H1 (cell line): ENCODE measurements around the gene DGKI. TPM values are rescaled to one million over a fixed set of nuclear protein-coding genes. Genes with fewer than 3 reads are reported as not detected.

Source experiments
- CTCF ChIA-PET: fragments of 300-600 bp; sonication (Branson Sonifier 250); formaldehyde crosslinking; loops from one replicate; lab custom pipeline; 2021; ENCODE audit not compliant: partially characterized antibody; lab: Charles Lee
- POLR2A ChIA-PET: fragments of 300-600 bp; sonication (Branson Sonifier 250); formaldehyde crosslinking; loops from one replicate; lab custom pipeline; 2021; ENCODE audit warnings: inconsistent platforms; ENCODE audit not compliant: partially characterized antibody; lab: Charles Lee
- DNase-seq, 2 experiments: peaks; one replicate each; pipeline versions ENCODE4 v3.0.0 to v3.0.0-alpha.2; 2010 to 2022; ENCODE audit warnings: low spot score in 2 of 2, low read depth in 1 of 2, mixed read lengths in 1 of 2
- FAIRE-seq: peaks from 2 replicates; lab custom pipeline; 2011; peaks lifted over from hg19 to GRCh38; lab: Jason Lieb, UNC
- H2AFZ ChIP-seq: 2 replicates; pipeline ENCODE4 v1.8.1; 2012; ENCODE audit warnings: low read length, inconsistent platforms
- H2AK5ac ChIP-seq: 2 replicates; pipeline ENCODE4 v1.6.1; 2013; ENCODE audit warnings: low read depth, low read length
- H2BK120ac ChIP-seq: replicated peaks from 2 replicates; pipeline ENCODE3; 2013; ENCODE audit warnings: low read depth, low read length, inconsistent platforms
- H2BK12ac ChIP-seq: 2 replicates; pipeline ENCODE4 v1.6.1; 2013; ENCODE audit warnings: low read depth, low read length
- H2BK15ac ChIP-seq: 2 replicates; pipeline ENCODE4 v1.6.1; 2013; ENCODE audit warnings: low read length
- H2BK20ac ChIP-seq: 2 replicates; pipeline ENCODE4 v1.6.1; 2013; ENCODE audit warnings: low read length
- H2BK5ac ChIP-seq: 2 replicates; pipeline ENCODE4 v1.6.1; 2013; ENCODE audit warnings: low read depth, low read length
- H3K14ac ChIP-seq: 2 replicates; pipeline ENCODE4 v1.6.1; 2013; ENCODE audit warnings: inconsistent platforms; ENCODE audit not compliant: insufficient read length
- H3K18ac ChIP-seq: 2 replicates; pipeline ENCODE4 v1.6.1; 2013; ENCODE audit warnings: low read length; ENCODE audit errors: extremely low read depth
- H3K23ac ChIP-seq: 2 replicates; pipeline ENCODE4 v1.6.1; 2013; ENCODE audit warnings: inconsistent platforms; ENCODE audit not compliant: insufficient read length
- H3K23me2 ChIP-seq: 2 replicates; pipeline ENCODE4 v1.6.1; 2013; ENCODE audit warnings: low read depth, low read length
- H3K27ac ChIP-seq: 2 replicates; pipeline ENCODE4 v1.6.1; 2011; ENCODE audit warnings: low read depth, low read length, inconsistent platforms
- H3K27me3 ChIP-seq, 4 experiments: replicated peaks in 1 of 4; 1 replicate in 1 of 4; 2 replicates in 3 of 4; pipeline versions ENCODE4 v1.6.1 to v1.8.1; 2011 to 2013; ENCODE audit warnings: low read length in 3 of 4, mild to moderate bottlenecking in 3 of 4, inconsistent platforms in 2 of 4, mixed read lengths in 2 of 4, moderate library complexity in 1 of 4; ENCODE audit not compliant: control insufficient read depth in 3 of 4, insufficient read depth in 3 of 4; ENCODE audit errors: extremely low read depth in 1 of 4
- H3K36me3 ChIP-seq, 4 experiments: 2 replicates each; pipeline versions ENCODE4 v1.6.1 to v1.8.1; 2011 to 2013; ENCODE audit warnings: mild to moderate bottlenecking in 4 of 4, low read length in 3 of 4, moderate library complexity in 2 of 4, control low read depth in 1 of 4, inconsistent platforms in 1 of 4; ENCODE audit not compliant: insufficient read depth in 4 of 4, control insufficient read depth in 2 of 4
- H3K4ac ChIP-seq: replicated peaks from 2 replicates; pipeline ENCODE3; 2013; ENCODE audit warnings: low read length, low read depth, mixed read lengths, inconsistent platforms; ENCODE audit not compliant: insufficient read length
- H3K4me1 ChIP-seq, 4 experiments: replicated peaks in 1 of 4; 1 replicate in 1 of 4; 2 replicates in 3 of 4; pipeline versions ENCODE4 v1.6.1 to v1.8.1; 2011 to 2013; ENCODE audit warnings: low read length in 3 of 4, inconsistent platforms in 2 of 4, mixed read lengths in 1 of 4; ENCODE audit not compliant: insufficient read depth in 4 of 4, control insufficient read depth in 3 of 4
- H3K4me2 ChIP-seq, 2 experiments: 2 replicates each; pipeline versions ENCODE4 v1.6.1 to v1.8.1; 2011 to 2013; ENCODE audit warnings: low read depth in 2 of 2, low read length in 2 of 2, control low read depth in 1 of 2, inconsistent platforms in 1 of 2, mild to moderate bottlenecking in 1 of 2; ENCODE audit not compliant: insufficient read depth in 1 of 2
- H3K4me3 ChIP-seq, 4 experiments: fragments of 200-600, 300-600 bp in 1 of 4; sonication (generic), shearing (Covaris generic), sonication (Bioruptor Twin) in 1 of 4; 2 replicates each; pipeline versions ENCODE4 v1.5.1 to v1.8.1; 2011 to 2016; ENCODE audit warnings: low read length in 4 of 4, low read depth in 3 of 4, control low read depth in 2 of 4, inconsistent platforms in 2 of 4, mild to moderate bottlenecking in 2 of 4, mixed read lengths in 1 of 4, moderate library complexity in 1 of 4; ENCODE audit not compliant: insufficient read depth in 2 of 4; ENCODE audit errors: extremely low read depth in 1 of 4
- H3K56ac ChIP-seq: replicated peaks from 2 replicates; pipeline ENCODE3; 2013; ENCODE audit warnings: low read depth, mild to moderate bottlenecking, mixed read lengths, low read length, inconsistent platforms; ENCODE audit not compliant: insufficient read length
- H3K79me1 ChIP-seq: 2 replicates; pipeline ENCODE4 v1.6.1; 2013; ENCODE audit warnings: low read depth, low read length, control low read depth
- H3K79me2 ChIP-seq, 2 experiments: 2 replicates each; pipeline versions ENCODE4 v1.6.1 to v1.8.1; 2012 to 2013; ENCODE audit warnings: low read length in 2 of 2, mild to moderate bottlenecking in 2 of 2, inconsistent platforms in 1 of 2; ENCODE audit not compliant: insufficient read depth in 2 of 2, control insufficient read depth in 1 of 2
- H3K9ac ChIP-seq, 4 experiments: replicated peaks in 1 of 4; 1 replicate in 1 of 4; 2 replicates in 3 of 4; pipeline versions ENCODE4 v1.6.1 to v1.8.1; 2011 to 2013; ENCODE audit warnings: low read depth in 3 of 4, low read length in 3 of 4, control low read depth in 2 of 4, mild to moderate bottlenecking in 2 of 4, moderate library complexity in 2 of 4, inconsistent platforms in 1 of 4; ENCODE audit errors: extremely low read depth in 1 of 4
- H3K9me3 ChIP-seq, 2 experiments: 2 replicates each; pipeline versions ENCODE4 v1.6.1 to v1.8.1; 2012 to 2013; ENCODE audit warnings: mild to moderate bottlenecking in 2 of 2, moderate library complexity in 2 of 2, control low read depth in 1 of 2, inconsistent platforms in 1 of 2, low read depth in 1 of 2, low read length in 1 of 2, mixed read lengths in 1 of 2; ENCODE audit not compliant: insufficient read depth in 2 of 2
- H4K20me1 ChIP-seq, 2 experiments: replicated peaks in 1 of 2; 2 replicates each; pipeline versions ENCODE3 to v1.8.1; 2011 to 2013; ENCODE audit warnings: inconsistent platforms in 2 of 2, low read length in 2 of 2, mild to moderate bottlenecking in 1 of 2; ENCODE audit not compliant: insufficient read depth in 2 of 2, control insufficient read depth in 1 of 2
- H4K5ac ChIP-seq: 2 replicates; pipeline ENCODE4 v1.6.1; 2013; ENCODE audit warnings: low read length, low read depth, mixed read lengths, inconsistent platforms; ENCODE audit not compliant: insufficient read length
- H4K8ac ChIP-seq: 2 replicates; pipeline ENCODE4 v1.8.0; 2013; ENCODE audit warnings: mild to moderate bottlenecking, moderate library complexity, low read length, inconsistent platforms; ENCODE audit not compliant: insufficient read depth; ENCODE audit errors: extremely low read depth
- H4K91ac ChIP-seq: replicated peaks from 2 replicates; pipeline ENCODE3; 2013; ENCODE audit warnings: low read length, mixed read lengths, inconsistent platforms; ENCODE audit not compliant: insufficient read length
- ASH2L ChIP-seq: fragments of 200-600, 300-600 bp; sonication (generic); IDR thresholded peaks from one replicate; pipeline ENCODE4 v1.7.1; 2017; ENCODE audit warnings: low read length
- BRCA1 ChIP-seq: IDR thresholded peaks from 2 replicates; pipeline ENCODE4 v1.6.1; 2012; ENCODE audit warnings: low read depth, low read length, improper control_type of control experiment
- CBX5 ChIP-seq: fragments of 300-800, 300-1000 bp; sonication (generic); IDR thresholded peaks from 2 replicates; pipeline ENCODE4 v1.7.1; 2016; ENCODE audit warnings: antibody characterized with exemption, low read length, low read depth
- CBX8 ChIP-seq: fragments of 300-800, 300-1000 bp; sonication (generic); IDR thresholded peaks from 2 replicates; pipeline ENCODE4 v1.7.1; 2016; ENCODE audit warnings: low read depth, low read length, borderline replicate concordance
- CHD1 ChIP-seq: IDR thresholded peaks from 2 replicates; pipeline ENCODE4 v1.6.1; 2012; ENCODE audit warnings: low read depth, low read length, improper control_type of control experiment
- E2F6 ChIP-seq: IDR thresholded peaks from 2 replicates; pipeline ENCODE4 v1.6.1; 2012; ENCODE audit warnings: inconsistent platforms
- KDM4A ChIP-seq: IDR thresholded peaks from one replicate; pipeline ENCODE4 v1.7.1; 2012; ENCODE audit warnings: low read depth, mild to moderate bottlenecking, moderate library complexity, low read length, inconsistent platforms; ENCODE audit not compliant: severe bottlenecking
- POLR2AphosphoS5 ChIP-seq: IDR thresholded peaks from 2 replicates; pipeline ENCODE4 v1.6.1; 2011; ENCODE audit warnings: low read depth, low read length
- SIN3A ChIP-seq, 2 experiments: IDR thresholded peaks in 1 of 2; conservative IDR thresholded peaks in 1 of 2; 2 replicates each; pipeline ENCODE4 v1.6.1; 2011 to 2012; ENCODE audit warnings: low read length in 2 of 2, improper control_type of control experiment in 1 of 2, low read depth in 1 of 2, mild to moderate bottlenecking in 1 of 2
- SP1 ChIP-seq: IDR thresholded peaks from 2 replicates; pipeline ENCODE4 v1.6.1; 2011; ENCODE audit warnings: low read depth, low read length
- TEAD4 ChIP-seq: IDR thresholded peaks from 2 replicates; pipeline ENCODE4 v1.6.1; 2012; ENCODE audit warnings: low read depth, low read length, inconsistent platforms, mixed read lengths
- YY1 ChIP-seq: IDR thresholded peaks from 2 replicates; pipeline ENCODE4 v1.6.1; 2011; ENCODE audit warnings: low read depth, mild to moderate bottlenecking, low read length
- WGBS, 2 experiments: shearing (Covaris generic) in 1 of 2; methylation state at CpG; one replicate each; pipeline versions ENCODE4 v1.1.6 to v1.1.7; 2013 to 2015; ENCODE audit warnings: low lambda C conversion rate in 2 of 2, mixed read lengths in 2 of 2, inconsistent platforms in 1 of 2, low coverage in 1 of 2, missing lambda C conversion rate in 1 of 2; ENCODE audit not compliant: insufficient replicate concordance in 2 of 2, insufficient coverage in 1 of 2, insufficient read length in 1 of 2; ENCODE audit errors: extremely low coverage in 1 of 2, missing lambda C conversion rate in 1 of 2; 5-methylcytosine and 5-hydroxymethylcytosine counted together
- polyA plus RNA-seq, 7 experiments: library from polyadenylated mRNA; depleted of rRNA in 3 of 7; stranded (reverse) in 5 of 7; unstranded in 2 of 7; fragments of >200 nt in 5 of 7; fragments of 200-250 nt in 2 of 7; gene quantifications; 1 replicate in 5 of 7; 2 replicates in 1 of 7; 4 replicates in 1 of 7; pipeline versions ENCODE4 v1.2.1 to v1.2.3, GENCODE V29; 2011 to 2013; ENCODE audit warnings: missing spikeins in 2 of 7, mixed read lengths in 2 of 7
- total RNA-seq: library from RNA; stranded (reverse); fragmentation: NEBNext Ultra II Directional; extraction: Animal tissue kit (Norgen Biotek cat#: 25700); gene quantifications from 2 replicates; pipeline ENCODE4 v1.2.1, GENCODE V29; 2021
- TF ChIP-seq, protein P1 (sequence below): IDR thresholded peaks from 2 replicates; pipeline ENCODE4 v1.6.1; 2011; ENCODE audit warnings: low read depth, mild to moderate bottlenecking, low read length; ENCODE audit not compliant: insufficient read depth

Gene DGKI
- total and polyA plus RNA-seq, 2 of the 8 experiments (the other 6 are each of a cell fraction or from before 2014, with no cell fraction given), result 0.20 to 0.71 TPM

DNA sequence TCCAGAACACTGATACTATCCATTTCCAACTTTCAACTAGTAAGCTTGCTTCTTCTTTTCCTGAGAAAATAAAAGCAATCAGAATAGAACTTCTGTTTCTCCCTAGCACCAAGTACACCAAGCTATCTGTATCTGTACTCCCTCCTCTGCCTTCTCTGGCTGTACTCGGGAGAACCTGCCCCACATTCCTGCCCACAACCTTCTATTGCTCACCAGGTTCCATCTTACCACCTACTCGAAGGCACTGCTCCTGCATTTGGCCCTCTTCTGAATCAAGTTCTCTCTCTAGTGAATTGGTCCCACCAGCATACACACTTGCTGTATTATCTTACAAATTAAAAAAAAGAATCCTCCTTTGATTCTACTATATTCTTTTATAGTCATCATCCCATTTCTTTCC, 333.7 kb downstream of the DGKI start:
- FAIRE-seq, result no peak
- no peak for DNase-seq
- Histone ChIP-seq H3K14ac (no peak overlapping the region), H3K4ac (no peak overlapping the region), H2BK5ac (no peak overlapping the region), H4K91ac (no peak overlapping the region), H3K56ac (no peak overlapping the region), H3K9ac (no peak overlapping the region), H3K23ac (no peak overlapping the region), H3K18ac (no peak overlapping the region), H3K79me2 (no peaks in the 10 kb centered on the region), H3K27me3 (no peaks in the 10 kb centered on the region), H2AFZ (no peak overlapping the region), H2AK5ac (no peak overlapping the region), H2BK120ac (no peak overlapping the region), H4K5ac (no peak overlapping the region), H3K9me3 (no peaks in the 10 kb centered on the region), H3K4me2 (no peak overlapping the region), H3K27ac (no peak overlapping the region), H2BK20ac (no peak overlapping the region), H2BK15ac (no peak overlapping the region), H3K36me3 (no peaks in the 10 kb centered on the region), H3K79me1 (no peaks in the 10 kb centered on the region), H4K20me1 (no peaks in the 10 kb centered on the region), H2BK12ac (no peak overlapping the region), H3K4me1 (peaks cover 0 to 2% (median 0%) of the 10 kb centered on the region in 4 experiments; a peak in 1 of 7 replicates), H4K8ac (no peak overlapping the region), H3K4me3 (no peak overlapping the region), H3K23me2 (no peaks in the 10 kb centered on the region)
- TF ChIP-seq, protein P1, sequence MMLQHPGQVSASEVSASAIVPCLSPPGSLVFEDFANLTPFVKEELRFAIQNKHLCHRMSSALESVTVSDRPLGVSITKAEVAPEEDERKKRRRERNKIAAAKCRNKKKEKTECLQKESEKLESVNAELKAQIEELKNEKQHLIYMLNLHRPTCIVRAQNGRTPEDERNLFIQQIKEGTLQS, result no peak
- no peak for TF ChIP-seq POLR2AphosphoS5
- TF ChIP-seq CHD1, result no peak
- no peak for TF ChIP-seq ASH2L
- no peak for TF ChIP-seq E2F6
- TF ChIP-seq KDM4A, result no peak
- TF ChIP-seq CBX5, result no peak
- no peak for TF ChIP-seq SIN3A (conservative IDR thresholded peaks at IDR 0.05 in 1 of 2, IDR thresholded peaks at IDR 0.05 in 1 of 2; ENCODE audit: low read depth in 1 of 2, low read length in 2 of 2)
- no peak for TF ChIP-seq CBX8
- no peak for TF ChIP-seq YY1
- no peak for TF ChIP-seq BRCA1
- no peak for TF ChIP-seq TEAD4
- no peak for TF ChIP-seq SP1
- ChIA-PET POLR2A (no interaction called here), CTCF (interaction anchor here (0.6 kb wide), 1 partner anchor 15 kb away, joined by 3 read pairs; no protein-coding TSS in a partner anchor)
- 89% methylated on average over 2 of the region's 2 CpGs; no CpG with 5 or more reads in 1 of the 2 experiments for WGBS, 2 experiments
